T-helper 2 cell treated with Interferon-gamma antibody and Interleukin-4, amounts not matched to agents 5 μg/mL and 100 μg/mL, for 36 hours (primary cell): ENCODE measurements around the gene ACAD11.
"Not testable (repeated sequence)": the region's sequence is repeated elsewhere in the genome, so short reads cannot be mapped to it uniquely, and the experiment has no call there.

Source experiments
- DNase-seq: peaks from one replicate; pipeline ENCODE4 v3.0.0; 2021; ENCODE audit warnings: low spot score
- H3K27ac Mint-ChIP-seq: one replicate; pipeline ENCODE4 v1.8.0; 2021; ENCODE audit warnings: mild to moderate bottlenecking, mixed read lengths
- H3K27me3 Mint-ChIP-seq: one replicate; pipeline ENCODE4 v1.8.0; 2021; ENCODE audit warnings: low read depth, mixed read lengths
- H3K36me3 Mint-ChIP-seq: one replicate; pipeline ENCODE4 v1.8.0; 2021; ENCODE audit warnings: low read depth, mixed read lengths
- H3K4me1 Mint-ChIP-seq: one replicate; pipeline ENCODE4 v1.8.0; 2021; ENCODE audit warnings: low read depth, mixed read lengths
- H3K4me3 Mint-ChIP-seq: one replicate; pipeline ENCODE4 v1.8.0; 2022; ENCODE audit warnings: mild to moderate bottlenecking, moderate library complexity, mixed read lengths
- H3K9me3 Mint-ChIP-seq: one replicate; pipeline ENCODE4 v1.8.0; 2021; ENCODE audit warnings: mixed read lengths

Gene ACAD11

GRCh38 chr3:132638706-132639105 lies 20.9 kb downstream of the ACAD11 start:
- Mint-ChIP-seq H3K4me3 (no peak overlapping the region), H3K9me3 (no peaks in the 10 kb centered on the region), H3K36me3 (peaks cover 11% of the 10 kb centered on the region), H3K4me1 (peaks cover 3% of the 10 kb centered on the region), H3K27me3 (no peaks in the 10 kb centered on the region), H3K27ac (no peak overlapping the region)
- no peak for DNase-seq

GRCh38 chr3:132637590-132637989 lies 22.0 kb downstream of the ACAD11 start:
- Mint-ChIP-seq H3K9me3 (no peaks in the 10 kb centered on the region), H3K36me3 (peaks cover 11% of the 10 kb centered on the region)

GRCh38 chr3:132635052-132635451 lies 24.6 kb downstream of the ACAD11 start:
- no peaks in the 10 kb centered on the region for H3K27me3 Mint-ChIP-seq
- DNase-seq, result no peak
- peaks cover 1% of the 10 kb centered on the region for H3K4me1 Mint-ChIP-seq
- H3K27ac Mint-ChIP-seq, result no peak overlapping the region
- H3K4me3 Mint-ChIP-seq, result no peak overlapping the region
- H3K9me3 Mint-ChIP-seq, result no peaks in the 10 kb centered on the region
- peaks cover 11% of the 10 kb centered on the region for H3K36me3 Mint-ChIP-seq

More at GRCh38 chr3:132637590-132637989, 22.0 kb downstream of the ACAD11 start:
- H3K27ac Mint-ChIP-seq, result no peak overlapping the region
- DNase-seq, result no peak
- H3K4me3 Mint-ChIP-seq, result no peak overlapping the region
- peaks cover 2% of the 10 kb centered on the region for H3K4me1 Mint-ChIP-seq
- no peaks in the 10 kb centered on the region for H3K27me3 Mint-ChIP-seq

GRCh38 chr3:132630612-132631011 lies 29.0 kb downstream of the ACAD11 start:
- H3K9me3 Mint-ChIP-seq, result no peaks in the 10 kb centered on the region
- no peak overlapping the region for H3K27ac Mint-ChIP-seq
- H3K27me3 Mint-ChIP-seq, result no peaks in the 10 kb centered on the region
- H3K4me1 Mint-ChIP-seq, result peaks cover 6% of the 10 kb centered on the region
- DNase-seq, result no peak
- H3K4me3 Mint-ChIP-seq, result no peak overlapping the region
- H3K36me3 Mint-ChIP-seq, result peaks cover 5% of the 10 kb centered on the region

GRCh38 chr3:132629928-132630327 lies 29.7 kb downstream of the ACAD11 start:
- DNase-seq, result no peak
- Mint-ChIP-seq H3K9me3 (no peaks in the 10 kb centered on the region), H3K36me3 (peaks cover 5% of the 10 kb centered on the region), H3K27me3 (no peaks in the 10 kb centered on the region), H3K4me3 (no peak overlapping the region), H3K27ac (no peak overlapping the region), H3K4me1 (peaks cover 6% of the 10 kb centered on the region)

GRCh38 chr3:132628157-132628556 lies 31.5 kb downstream of the ACAD11 start:
- Mint-ChIP-seq H3K27me3 (no peaks in the 10 kb centered on the region), H3K4me1 (peaks cover 6% of the 10 kb centered on the region), H3K9me3 (no peaks in the 10 kb centered on the region), H3K36me3 (peaks cover 5% of the 10 kb centered on the region), H3K27ac (no peak overlapping the region), H3K4me3 (no peak overlapping the region)
- DNase-seq, result no peak

GRCh38 chr3:132626955-132627354 lies 32.7 kb downstream of the ACAD11 start:
- Mint-ChIP-seq H3K27me3 (no peaks in the 10 kb centered on the region), H3K36me3 (peaks cover 5% of the 10 kb centered on the region), H3K4me3 (no peak overlapping the region), H3K27ac (no peak overlapping the region), H3K4me1 (peaks cover 6% of the 10 kb centered on the region), H3K9me3 (no peaks in the 10 kb centered on the region)
- DNase-seq, result no peak

- peaks cover 7% of the 10 kb centered on the region for H3K4me1 Mint-ChIP-seq
- H3K4me3 Mint-ChIP-seq, result no peak overlapping the region
- H3K27ac Mint-ChIP-seq, result no peak overlapping the region
- H3K27me3 Mint-ChIP-seq, result no peaks in the 10 kb centered on the region
- no peak for DNase-seq
- H3K9me3 Mint-ChIP-seq, result no peaks in the 10 kb centered on the region
- H3K36me3 Mint-ChIP-seq, result peaks cover 12% of the 10 kb centered on the region
These were observed 34.0 kb downstream of the ACAD11 start for GRCh38 chr3:132625613-132626012.

- Mint-ChIP-seq H3K4me3 (no peak overlapping the region), H3K36me3 (peaks cover 12% of the 10 kb centered on the region), H3K27me3 (no peaks in the 10 kb centered on the region), H3K4me1 (peaks cover 4% of the 10 kb centered on the region), H3K9me3 (no peaks in the 10 kb centered on the region), H3K27ac (no peak overlapping the region)
- DNase-seq, result no peak
These were observed 34.8 kb downstream of the ACAD11 start for GRCh38 chr3:132624790-132625189.

GRCh38 chr3:132623646-132624045 lies 36.0 kb downstream of the ACAD11 start:
- Mint-ChIP-seq H3K4me3 (no peak overlapping the region), H3K36me3 (peaks cover 12% of the 10 kb centered on the region), H3K27me3 (no peaks in the 10 kb centered on the region), H3K4me1 (peaks cover 2% of the 10 kb centered on the region), H3K27ac (no peak overlapping the region), H3K9me3 (no peaks in the 10 kb centered on the region)
- no peak for DNase-seq

- no peaks in the 10 kb centered on the region for H3K27me3 Mint-ChIP-seq
- H3K4me3 Mint-ChIP-seq, result no peak overlapping the region
- no peak for DNase-seq
- no peaks in the 10 kb centered on the region for H3K9me3 Mint-ChIP-seq
- no peak overlapping the region for H3K27ac Mint-ChIP-seq
- H3K36me3 Mint-ChIP-seq, result peaks cover 13% of the 10 kb centered on the region
- H3K4me1 Mint-ChIP-seq, result peaks cover 2% of the 10 kb centered on the region
These were observed 36.8 kb downstream of the ACAD11 start for GRCh38 chr3:132622761-132623160.

- Mint-ChIP-seq H3K36me3 (peaks cover 16% of the 10 kb centered on the region), H3K4me3 (no peak overlapping the region), H3K27ac (no peak overlapping the region), H3K9me3 (no peaks in the 10 kb centered on the region), H3K4me1 (peaks cover 2% of the 10 kb centered on the region), H3K27me3 (no peaks in the 10 kb centered on the region)
- DNase-seq, result no peak
These were observed 37.5 kb downstream of the ACAD11 start for GRCh38 chr3:132622148-132622547.

GRCh38 chr3:132616780-132617179 lies 42.8 kb downstream of the ACAD11 start:
- Mint-ChIP-seq H3K4me1 (peaks cover 2% of the 10 kb centered on the region), H3K36me3 (peaks cover 33% of the 10 kb centered on the region), H3K27me3 (no peaks in the 10 kb centered on the region), H3K4me3 (no peak overlapping the region), H3K9me3 (peaks cover 7% of the 10 kb centered on the region), H3K27ac (no peak overlapping the region)
- DNase-seq, result no peak

GRCh38 chr3:132615881-132616280 lies 43.7 kb downstream of the ACAD11 start:
- Mint-ChIP-seq H3K4me3 (no peak overlapping the region), H3K4me1 (no peaks in the 10 kb centered on the region), H3K36me3 (peaks cover 28% of the 10 kb centered on the region), H3K9me3 (peaks cover 7% of the 10 kb centered on the region), H3K27ac (no peak overlapping the region), H3K27me3 (no peaks in the 10 kb centered on the region)
- no peak for DNase-seq

- DNase-seq, H3K4me3 Mint-ChIP-seq, H3K9me3 Mint-ChIP-seq, H3K4me1 Mint-ChIP-seq, H3K27me3 Mint-ChIP-seq, H3K27ac Mint-ChIP-seq: not testable (repeated sequence)
- peaks cover 26% of the 10 kb centered on the region for H3K36me3 Mint-ChIP-seq
These were observed 44.3 kb downstream of the ACAD11 start for GRCh38 chr3:132615301-132615700.
